SW480 (cell line): Measurements from ENCODE around the gene EPHX1.
"Not testable (repeated sequence)": the region's sequence is repeated elsewhere in the genome, so short reads cannot be mapped to it uniquely, and the experiment has no call there.

Experiments
- DNase-seq: peaks from one replicate; pipeline ENCODE4 v3.0.0-alpha.2; 2016; ENCODE audit warnings: low spot score

EPHX1 gene

DNA sequence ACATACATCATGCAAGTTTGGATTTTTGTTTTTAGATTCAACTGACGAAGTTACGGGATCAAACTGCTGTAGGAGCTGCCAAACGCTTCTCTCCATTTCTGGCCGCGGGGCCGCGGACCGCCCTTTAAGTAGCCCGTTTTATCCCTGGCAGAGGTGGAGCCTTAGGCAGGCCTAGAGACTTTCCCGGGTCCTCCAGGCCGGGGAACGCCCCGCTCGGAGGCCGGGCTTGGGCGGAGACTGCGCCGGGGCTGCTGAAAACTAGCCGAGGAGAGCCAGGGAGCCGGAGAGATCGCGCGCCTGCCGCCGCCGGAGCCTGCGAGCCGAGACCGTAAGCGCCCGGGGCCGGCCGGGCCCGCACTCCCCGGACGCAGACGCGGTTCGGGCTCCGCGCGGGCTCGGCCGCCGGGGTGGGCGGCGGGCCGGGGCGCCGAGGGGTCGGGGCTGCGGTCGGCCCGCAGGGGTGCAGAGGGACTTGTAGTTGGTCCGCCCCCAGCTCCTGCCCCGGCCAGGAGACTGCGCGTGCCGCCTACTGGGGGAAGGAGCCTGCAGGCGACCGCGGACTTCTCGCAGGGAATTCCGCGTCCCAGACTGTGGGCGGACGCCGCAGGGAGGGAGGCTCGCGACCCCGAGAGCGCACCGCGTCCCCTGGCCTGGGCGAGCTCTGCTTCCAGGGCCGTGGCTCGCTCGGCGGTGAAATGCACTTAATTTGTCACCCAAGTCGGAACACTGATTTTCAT, at the start of gene EPHX1:
TSS of gene EPHX1 (plus strand) at position 283 of the 737 bp plus-strand sequence. CDS start 18,606 bp downstream, outside the sequence.
- DNase-seq = peak; percentile 84

DNA sequence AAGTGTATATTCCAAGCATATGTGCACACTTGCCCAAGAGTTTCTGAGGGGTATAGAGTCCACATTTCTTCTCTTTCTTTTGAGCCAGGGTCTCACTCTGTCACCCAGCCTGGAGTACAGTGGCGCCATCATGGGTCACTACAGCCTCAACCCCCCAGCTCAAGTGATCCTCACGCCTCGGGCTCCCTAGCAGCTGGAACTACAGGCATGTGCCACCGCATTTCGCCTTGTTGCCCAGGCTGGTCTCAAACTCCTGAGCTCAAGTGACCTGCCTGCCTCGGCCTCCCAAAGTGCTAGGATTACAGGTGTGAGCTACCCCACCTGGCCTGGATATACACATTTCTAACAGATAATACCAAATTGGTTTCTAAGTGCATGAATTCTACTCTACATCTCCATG, 49.4 kb upstream of the EPHX1 start:
- DNase-seq = no peak

DNA sequence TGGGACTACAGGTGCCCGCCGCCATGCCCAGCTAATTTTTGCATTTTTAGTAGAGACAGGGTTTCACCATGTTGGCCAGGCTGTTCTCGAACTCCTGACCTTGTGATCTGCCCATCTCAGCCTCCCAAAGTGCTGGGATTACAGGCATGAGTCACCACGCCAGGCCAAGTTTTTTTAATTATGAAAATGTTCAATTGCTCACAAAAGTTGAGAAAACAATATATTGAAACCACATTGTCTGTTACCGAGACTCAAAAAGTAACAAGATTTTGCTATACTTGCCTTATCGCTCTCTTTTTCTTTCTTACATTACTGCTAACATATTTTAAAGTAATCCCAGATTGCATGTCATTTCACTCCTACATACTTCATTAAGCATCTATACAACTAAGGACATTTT, 48.5 kb upstream of the EPHX1 start:
- DNase-seq = not testable (repeated sequence)

DNA sequence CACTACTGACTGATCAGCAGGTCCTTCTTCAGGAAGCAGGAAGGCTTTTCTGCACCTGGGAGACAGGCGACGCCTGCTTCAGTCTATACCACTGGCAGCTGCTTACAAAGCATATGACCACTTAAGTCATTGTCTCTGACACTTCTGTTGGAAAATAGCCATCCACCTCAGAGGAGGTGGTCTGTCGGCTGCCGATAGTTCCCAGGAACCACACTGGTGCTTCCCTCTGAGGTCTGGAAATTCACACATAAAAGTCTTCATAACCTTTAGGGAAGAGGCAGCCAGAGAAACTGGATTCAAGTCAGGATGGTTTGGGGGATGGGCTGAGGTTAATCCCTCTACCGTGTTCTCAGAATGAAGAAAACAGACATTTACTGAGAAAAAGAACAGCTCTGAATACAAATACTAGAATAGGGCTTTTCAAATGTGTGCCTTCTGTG, 47.9 kb upstream of the EPHX1 start:
- DNase-seq = no peak

DNA sequence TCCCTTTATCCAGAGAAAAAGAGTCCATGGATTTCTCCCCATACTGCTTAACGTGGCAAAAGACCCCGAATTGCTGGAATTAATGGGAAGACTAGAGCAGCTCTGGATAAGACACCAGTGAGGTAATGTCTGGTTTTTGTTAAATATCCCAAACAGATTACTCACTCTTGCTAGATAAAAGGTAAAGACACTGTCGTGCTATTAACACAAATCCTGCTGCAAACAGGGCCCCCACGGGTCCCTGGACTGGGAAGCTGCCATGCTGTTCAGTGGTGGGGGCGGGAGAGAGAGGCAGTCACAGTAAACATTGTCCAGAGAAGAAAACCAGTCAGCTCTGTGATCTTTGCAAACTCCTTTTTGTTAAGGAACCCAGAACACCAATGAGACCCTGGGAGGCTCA, 47.5 kb upstream of the EPHX1 start:
- DNase-seq = no peak

DNA sequence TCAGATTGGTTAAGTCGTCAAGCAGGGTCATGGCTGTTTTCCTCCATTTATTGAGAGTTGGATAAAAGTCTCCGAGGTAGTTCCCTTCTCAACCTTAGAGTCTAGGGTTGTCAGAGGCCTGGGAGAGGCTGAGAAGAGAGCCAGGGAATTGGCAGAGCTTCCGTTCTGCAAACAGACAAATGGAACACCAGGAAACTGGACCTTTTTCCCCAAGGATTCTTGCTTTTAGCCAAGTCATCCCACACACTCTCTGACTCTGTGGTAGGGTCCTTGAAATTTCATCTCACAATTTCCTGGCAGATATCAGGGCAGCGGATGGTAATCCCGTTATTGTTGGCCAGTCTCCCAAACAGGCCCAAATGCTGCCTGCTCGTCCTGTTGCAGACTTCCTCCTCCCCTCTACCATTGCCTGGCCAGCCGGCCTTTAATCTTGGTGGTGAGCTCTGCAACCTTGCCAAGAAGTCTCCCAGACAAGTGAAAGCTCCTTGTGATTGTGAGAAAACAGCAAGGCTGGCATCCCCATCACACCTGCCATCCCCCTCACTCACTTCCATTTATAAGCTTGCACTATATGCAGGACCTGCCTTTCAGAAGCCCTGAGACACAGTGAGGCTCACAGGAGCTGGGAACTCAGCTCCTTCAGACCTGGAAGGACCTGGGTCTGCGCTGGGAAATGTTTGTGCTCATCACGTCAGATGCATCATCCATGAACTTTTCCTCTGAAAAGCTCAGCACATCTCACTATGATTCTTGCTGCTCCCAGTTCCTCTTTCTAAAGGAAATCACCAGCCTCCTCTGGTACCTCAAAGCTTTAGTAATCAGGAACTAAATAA, 46.0 kb upstream of the EPHX1 start:
- no peak for DNase-seq

DNA sequence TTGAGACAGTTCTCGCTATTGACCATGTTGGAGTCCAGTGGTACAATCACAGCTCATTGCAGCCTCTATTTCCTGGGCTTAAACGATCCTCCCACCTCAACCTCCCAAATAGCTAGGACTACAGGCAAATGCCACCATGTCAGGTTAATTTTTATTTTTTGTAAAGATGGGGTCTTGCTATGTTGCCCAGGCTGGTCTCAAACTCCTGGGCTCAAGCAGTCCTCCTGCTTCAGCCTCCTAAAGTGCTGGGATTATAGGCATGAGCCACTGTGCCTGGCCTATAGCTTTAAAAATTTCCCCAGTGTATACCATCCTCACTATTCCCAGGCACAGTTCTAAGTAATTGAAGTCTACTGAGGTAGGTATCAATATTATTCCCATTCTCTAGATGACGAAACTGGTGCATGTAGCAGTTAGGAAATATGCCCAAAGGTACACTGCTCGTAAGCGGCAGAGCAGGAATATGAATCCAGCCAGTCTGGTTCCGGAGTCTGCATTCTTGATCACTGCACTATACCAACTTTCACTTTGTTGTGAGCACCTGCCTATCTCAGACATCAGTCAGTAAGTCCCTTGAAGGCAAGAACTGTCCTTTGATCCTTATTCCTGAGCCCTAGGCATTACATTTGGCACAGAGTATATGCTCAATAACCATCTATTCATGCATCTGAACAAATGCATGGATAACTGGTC, 43.8 kb upstream of the EPHX1 start:
- DNase-seq = no peak

DNA sequence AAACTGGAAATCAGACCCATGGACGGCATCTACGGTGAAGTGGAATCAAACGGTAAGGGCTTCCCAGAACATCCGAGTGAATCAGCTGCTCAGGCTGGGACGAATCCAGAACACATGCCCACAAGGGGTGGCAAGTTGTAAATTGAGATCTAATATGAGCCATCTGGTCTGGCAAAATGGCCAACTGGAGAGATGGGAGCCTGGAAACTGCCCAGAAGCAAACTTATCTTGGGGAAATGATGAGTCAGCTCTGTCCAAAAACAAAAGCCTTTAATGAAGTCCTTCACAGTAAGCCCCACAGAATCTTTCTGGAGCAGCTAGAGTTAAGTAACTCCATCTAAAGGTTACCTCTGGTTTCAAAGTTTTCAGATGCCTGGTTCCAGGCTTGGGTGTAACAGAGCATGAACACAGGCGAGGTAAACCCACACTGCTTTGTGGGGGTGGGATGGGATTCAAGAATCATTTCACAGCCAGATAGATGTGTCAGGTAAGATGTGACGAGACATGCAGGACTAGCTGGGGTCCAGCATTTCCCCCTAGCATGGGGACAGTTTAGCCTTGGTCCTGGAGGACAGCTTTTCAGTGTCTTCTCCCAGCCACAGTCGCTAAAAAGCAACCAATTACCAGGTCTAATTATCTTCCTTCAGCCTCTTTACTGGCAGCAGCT, 42.8 kb upstream of the EPHX1 start:
- DNase-seq = no peak

DNA sequence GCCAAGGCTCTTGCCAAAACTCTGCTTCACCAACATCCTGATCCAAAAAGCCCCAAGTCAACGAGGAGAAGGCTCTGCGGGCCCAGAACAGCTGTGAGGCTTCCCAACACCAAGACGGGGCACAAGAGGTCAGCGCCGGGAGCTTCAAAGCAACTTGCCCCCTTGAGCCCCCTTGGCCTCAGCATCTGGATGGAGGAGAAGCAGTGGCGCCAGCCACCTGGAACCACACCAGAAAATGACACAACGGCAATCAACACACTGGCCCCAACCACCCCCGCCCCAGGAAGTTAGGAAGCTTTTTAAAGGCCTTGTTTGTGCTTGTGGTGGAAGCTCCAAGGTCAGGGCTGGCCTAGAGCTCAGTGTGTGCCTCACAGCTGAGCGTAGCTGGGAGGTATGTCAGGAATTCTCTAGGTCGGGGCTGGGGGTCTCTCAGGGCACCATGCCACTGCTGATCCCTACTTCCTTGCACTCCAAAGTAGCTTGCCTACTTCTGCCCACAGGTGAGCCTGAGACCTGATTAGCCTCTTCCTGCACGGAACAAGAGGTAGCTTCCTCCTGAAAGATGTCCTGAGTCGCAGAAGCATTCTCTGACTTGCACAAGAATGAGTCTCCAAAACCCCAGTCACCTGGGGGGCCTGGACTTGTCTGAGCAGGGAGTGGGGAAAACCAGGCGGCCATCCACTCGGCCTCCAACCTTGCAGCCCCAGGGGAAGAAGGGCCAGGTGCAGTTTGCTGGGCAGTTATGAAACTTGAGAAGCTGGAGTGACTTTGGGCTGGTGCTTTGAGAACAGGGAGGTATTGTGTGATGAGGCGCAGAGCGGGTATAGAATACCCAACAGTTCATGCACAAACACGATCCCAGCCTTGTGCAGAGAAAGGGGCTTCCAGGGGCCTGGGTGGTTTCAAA, 42.0 kb upstream of the EPHX1 start:
- DNase-seq = no peak

DNA sequence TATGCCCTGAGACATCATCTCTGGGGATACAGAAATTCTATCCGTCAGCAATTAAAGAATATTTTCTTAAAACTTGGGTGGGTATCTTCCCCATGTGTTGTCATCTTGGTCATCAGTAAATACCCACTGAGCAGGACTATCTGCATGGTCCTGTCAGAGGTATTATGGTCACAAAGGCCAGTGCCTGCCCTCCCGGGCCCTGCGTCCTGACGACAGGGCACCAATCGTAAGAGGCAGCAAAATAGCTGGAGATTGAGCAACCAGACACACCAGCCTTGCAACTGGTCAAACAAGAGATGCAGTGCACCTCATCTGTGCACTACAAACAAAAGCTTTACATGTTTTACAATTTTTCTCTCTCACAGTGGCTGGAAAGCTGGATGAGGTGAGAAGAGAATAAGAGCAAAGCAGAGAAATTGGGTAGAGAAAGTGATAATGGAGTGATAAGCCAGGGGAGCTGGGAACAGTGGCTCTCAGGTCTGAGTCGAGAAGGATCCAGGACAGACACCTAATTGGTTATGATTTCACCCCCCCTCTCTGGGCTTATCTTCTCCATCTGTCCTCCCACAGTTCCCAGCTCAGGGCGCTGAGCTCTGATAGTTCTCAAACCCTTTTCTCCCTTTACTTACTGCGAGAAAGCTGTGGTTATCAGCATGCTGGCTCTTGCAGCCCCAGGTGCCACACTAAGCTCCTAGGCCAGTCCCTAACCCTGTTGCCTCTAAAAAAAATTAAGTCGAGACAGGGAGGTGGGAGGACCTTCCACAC, 41.1 kb upstream of the EPHX1 start:
- DNase-seq = no peak

DNA sequence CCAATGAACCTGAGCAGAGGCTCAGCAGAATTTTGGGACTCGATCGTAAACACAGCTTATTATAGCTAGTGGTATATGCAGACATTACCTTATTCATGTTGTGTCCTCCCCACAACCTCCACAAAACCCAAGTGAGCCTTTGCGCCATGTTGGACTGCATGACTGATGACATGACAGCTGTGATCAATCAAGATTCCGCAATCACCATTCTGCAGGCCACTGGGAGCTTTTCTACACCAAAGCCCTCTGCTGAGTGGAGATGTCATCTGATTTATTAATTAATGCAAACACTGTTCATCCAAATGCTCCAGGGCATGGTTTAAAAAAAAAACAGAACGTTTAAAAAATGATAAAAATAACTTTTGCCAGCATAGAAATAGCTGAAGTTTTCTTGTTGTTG, 40.2 kb upstream of the EPHX1 start:
- no peak for DNase-seq

DNA sequence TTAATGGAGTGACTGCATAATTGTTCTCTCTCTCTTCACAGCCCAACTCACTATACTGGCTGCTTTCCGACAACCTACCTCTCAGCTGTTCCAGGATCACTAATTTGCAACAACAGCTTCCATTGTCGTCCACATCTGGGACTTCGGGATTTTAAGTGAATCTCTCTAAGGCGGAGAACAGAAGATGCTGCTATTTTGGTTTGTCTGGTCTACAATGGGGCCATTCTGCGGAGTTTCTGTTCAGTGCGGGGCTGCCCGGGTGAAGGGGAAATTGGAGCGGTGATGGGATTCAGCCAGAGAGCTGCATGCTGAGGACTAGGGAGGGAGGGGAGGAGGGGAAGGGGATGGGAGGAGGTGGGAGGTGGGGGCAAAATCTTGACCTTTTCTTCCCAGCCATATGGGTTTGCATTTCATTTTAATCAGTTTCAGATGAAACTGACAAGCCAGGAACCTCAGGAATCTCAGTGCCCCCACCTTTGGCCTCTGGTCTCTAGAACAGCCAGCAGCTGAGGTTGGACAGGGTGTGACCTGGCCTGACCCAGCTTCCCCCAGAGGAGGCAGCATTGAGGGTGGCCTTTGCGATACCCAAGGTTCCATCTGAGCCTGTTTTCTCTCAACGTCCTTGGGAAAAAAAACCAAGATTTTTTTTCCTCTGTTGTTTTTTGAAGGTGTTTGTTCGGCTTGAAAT, 39.2 kb upstream of the EPHX1 start:
- DNase-seq = no peak

DNA sequence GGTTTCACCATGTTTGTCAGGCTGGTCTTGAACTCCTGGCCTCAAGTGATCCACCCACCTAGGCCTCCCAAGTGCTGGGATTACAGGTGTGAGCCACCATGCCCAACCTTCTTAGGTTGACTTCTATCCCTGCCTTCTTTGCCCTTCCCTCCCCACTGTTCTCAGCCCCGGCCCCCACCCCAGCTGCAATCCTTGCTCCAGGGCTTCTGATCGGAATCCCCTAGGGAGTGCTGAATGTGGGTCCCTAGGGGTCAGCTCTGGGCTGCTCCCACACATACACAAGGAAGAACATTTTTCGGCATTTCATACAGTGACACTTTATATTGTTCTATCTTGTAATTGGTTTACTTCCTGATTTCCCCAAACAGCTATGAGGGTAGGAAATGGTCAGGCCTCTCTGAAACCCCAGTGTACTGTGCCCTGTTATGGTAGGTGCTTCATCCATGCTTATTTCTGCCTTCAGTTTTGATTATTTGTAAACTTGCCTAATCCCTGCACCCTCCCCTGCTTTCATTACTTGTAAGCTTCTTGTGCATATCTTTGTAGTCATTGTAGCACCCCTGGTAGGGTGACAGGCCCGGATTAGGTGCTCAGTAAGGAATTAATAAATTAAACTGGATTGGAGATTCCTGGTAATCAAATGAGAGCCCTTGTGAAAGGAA, 38.1 kb upstream of the EPHX1 start:
- no peak for DNase-seq

DNA sequence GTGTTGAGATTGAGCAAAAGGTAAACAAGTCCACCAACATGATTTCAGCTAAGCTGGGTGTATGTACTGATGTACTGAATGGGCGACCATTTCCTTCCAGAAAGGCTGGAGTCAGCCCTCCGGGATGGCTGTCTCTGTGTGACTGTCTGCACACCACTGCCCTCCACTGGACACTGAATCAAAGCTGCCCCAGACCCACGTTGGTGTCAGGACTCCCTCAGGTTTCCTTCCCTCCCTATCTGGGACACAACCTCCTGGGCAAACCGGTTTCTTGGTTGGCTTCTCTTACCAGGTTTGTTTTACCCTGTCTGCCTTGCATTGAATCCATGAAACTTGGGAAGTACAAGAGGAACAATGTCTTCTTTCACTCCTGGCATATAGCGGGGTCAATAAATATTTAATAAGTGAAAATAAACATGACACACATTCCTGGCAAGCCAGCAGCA, 37.6 kb upstream of the EPHX1 start:
- DNase-seq = peak; percentile 80

DNA sequence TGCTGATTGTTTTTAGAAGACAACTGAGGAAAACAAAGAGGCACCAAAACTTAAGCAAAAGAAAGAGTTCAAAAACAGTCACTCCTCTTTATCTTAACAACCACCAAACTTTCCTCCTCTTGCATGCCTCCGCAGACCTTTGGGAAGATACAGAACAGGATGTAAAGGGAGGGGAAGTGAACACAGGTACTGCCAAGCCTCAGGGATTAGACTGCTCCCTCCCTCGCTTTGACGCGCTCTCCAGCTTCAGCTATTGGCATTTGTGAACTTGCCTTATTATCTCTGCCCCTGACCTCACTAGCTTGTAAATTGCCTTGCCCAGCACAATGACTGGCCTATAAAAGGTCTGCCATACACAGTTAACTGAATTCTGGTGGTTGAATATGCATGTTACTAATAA, 37.1 kb upstream of the EPHX1 start:
- no peak for DNase-seq

DNA sequence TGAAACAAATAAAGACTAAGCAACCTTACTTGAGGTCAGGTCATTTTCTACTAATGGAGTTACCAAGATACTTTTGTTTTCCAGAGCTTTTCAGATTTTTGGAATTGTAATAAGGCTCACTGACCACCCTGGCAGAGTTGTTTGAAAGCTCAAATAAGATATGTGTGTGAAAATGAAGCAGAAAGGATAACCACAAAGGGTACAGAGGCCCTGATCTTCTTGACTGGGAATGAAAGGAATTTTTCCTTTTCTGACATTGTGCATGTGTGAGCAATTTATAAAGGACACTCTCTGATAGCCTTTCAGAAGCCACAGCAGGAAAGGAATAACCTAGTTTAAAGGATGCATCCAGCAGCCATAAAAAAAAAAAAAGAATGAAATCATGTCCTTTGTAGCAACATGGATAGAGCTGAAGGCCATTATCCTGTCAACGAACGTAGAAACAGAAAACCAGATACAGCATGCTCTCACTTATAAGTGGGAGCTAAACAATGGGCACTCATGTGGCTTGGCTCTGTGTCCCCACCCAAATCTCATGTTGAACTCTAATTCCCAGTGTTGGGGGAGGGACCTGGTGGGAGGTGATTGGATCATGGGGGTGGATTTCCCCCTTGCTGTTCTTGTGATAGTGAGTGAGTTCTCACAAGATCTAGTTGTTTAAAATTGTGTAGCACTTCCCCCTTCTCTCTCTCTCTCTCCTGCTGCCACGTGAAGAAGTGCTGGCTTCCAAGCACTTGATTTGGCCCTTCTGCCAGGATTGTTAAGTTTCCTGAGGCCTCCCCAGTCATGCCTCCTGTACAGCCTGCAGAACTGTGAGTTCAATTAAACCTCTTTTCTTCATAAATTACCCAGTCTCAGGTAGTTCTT, 35.4 kb upstream of the EPHX1 start:
- no peak for DNase-seq

DNA sequence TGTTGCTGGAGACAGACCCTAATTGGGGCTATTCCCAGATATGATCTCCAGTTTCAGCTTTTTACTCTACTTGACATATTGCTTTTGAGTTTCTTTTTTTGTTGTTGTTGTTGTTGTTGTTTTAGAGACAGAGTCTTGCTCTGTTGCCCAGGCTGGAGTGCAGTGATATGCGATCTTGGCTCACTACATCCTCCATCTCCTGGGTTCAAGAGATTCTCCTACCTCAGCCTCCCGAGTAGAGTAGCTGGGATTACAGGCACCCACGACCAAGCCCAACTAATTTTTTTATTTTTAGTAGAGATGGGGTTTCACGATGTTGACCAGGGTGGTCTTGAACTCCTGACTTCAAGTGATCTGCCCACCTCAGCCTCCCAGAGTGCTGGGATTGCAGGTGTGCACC, 33.6 kb upstream of the EPHX1 start:
- DNase-seq = no peak

DNA sequence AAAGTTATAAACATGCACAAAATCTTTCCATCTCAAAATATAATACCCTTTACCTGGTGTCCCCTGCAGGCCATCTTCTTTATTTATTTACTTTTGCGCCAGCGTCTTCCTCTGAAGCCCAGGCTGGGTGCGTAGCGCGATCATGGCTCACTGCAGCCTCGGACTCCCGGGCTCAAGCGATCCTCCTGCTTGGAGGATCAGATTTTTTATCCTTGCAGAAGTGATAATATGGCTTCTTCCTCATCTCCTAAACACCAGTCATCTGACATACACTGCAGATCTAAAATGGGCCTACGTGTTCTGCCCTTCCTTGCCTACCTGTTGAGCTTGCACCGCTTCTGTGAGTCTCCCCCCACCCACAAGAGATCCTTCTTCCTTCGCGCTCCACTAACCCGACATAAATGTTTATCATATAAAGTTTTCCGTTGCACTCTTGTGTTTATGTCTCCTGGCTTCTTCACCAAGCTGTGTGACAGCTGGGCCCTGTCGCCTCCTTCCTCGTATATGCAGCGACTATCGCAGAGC, 32.8 kb upstream of the EPHX1 start:
- no peak for DNase-seq
